Dermis microvascular lymphatic vessel endothelial cell (primary cell): ENCODE measurements around the gene TRIM13. TPM values are rescaled to one million over a fixed set of nuclear protein-coding genes. Genes with fewer than 3 reads are reported as not detected.
A peak's percentile ranks its signal among the peaks of the same experiment; 100 is the strongest.

ENCODE experiments used
- DNase-seq, 2 donors: peaks; one replicate each; pipeline versions ENCODE4 v3.0.0 to v3.0.0-alpha.2; 2010; ENCODE audit warnings: low read depth in 2 of 2
- total RNA-seq: library from RNA; depleted of rRNA; stranded (reverse); fragments of >200 nt; gene quantifications from 2 replicates; pipeline ENCODE4 v1.2.1, GENCODE V29; 2014

TRIM13 gene
- total RNA-seq, 1 donor from 2014 or later = 22.1 TPM

DNA sequence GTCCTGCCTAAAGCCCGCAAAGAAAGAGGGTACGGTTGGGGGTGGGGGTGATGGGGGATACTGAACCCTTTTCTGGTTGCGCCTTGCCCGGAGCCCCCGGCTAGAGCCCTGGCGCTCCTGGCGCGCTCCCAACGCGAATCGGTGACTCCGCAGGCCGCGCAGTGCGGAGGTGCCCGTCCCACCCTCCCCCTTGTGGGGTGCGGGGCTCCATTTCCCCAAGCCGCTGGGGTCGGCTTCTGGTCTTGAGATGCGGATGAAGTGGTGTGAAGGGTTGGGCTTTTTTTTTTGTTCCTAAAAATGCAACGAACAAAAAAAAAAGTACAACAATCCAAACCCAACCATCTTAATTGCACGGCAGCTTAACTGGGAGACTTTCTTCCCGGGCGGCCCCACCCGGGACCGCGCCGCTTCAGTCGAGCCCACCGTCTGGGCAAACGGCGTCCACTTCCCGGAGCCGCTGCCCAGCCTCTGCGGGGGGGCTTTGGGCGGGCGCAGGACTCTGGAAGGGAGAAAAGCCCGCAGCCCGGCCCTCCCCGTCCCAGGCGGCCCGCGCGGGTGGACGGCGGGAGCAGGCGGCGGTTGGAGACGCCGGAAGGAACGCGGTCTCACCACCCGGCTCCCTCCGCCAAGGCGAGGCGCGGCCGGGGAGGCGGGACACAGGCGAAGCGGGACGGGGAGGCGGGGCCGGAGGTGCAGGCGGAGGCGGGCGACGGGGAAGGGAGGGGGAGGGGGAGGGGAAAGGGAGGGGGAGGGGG, 504 bp upstream of the TRIM13 start:
- DNase-seq = peak in 1 of 2 donors; percentile 92

DNA sequence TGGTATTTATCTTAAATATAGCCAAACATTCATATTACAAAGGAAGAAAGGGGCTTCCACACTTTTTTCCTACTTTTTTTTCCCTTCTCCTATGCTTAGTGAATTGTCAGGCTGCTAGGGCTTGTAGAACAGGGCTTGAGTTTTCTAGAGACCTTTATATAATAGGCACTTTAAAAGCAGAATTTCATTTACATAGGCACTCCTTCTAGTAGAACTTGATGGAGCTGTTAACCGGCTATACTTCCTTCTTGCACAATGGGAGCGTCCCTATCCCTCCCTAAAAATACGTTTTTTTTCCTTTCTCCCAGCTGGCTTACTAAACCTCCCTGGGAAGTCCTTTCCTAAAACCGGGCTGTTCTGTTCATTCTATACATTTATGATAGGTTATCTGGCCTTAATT, 1.1 kb downstream of the TRIM13 start:
- DNase-seq = no peak

GRCh38 chr13:49998714-49999624, 2.1 kb downstream of the TRIM13 start:
- DNase-seq = no peak

- no peak for DNase-seq
These were observed 4.4 kb downstream of the TRIM13 start for GRCh38 chr13:50001287-50001686.

DNA sequence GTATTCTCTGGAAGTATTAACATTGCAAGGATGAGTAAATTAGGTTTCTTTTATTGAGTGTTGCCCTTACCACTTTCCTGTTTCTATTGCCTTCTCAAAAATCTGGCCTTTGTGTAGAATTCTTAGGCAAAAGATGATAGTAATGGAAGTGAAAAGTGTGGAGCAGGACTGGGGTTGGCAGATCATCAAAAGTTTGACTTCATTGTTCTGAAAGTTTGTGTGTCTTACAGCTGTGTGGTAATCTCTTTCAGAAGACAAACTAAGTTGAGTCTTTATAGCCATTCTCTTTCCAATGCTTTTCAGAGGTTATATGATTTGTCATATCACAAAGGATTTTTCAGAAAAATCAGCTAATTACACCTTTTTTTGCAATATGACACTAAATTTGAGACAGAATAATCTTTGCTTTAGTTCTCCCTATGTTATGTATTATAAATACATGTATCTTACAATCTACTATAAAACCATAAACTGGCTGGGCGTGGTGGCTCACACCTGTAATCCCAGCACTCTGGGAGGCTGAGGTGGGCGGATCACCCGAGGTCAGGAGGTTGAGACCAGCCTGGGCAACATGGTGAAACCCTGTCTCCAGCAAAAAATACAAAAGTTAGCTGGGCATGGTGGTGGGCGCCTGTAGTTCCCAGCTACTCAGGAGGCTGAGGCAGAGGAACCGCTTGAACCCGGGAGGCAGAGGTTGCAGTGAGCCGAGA, 9.7 kb downstream of the TRIM13 start:
- no peak for DNase-seq

- DNase-seq = no peak
These were observed 14.6 kb downstream of the TRIM13 start for GRCh38 chr13:50011461-50011860.

- DNase-seq = no peak
These were observed 15.7 kb downstream of the TRIM13 start for GRCh38 chr13:50012396-50013169.

DNA sequence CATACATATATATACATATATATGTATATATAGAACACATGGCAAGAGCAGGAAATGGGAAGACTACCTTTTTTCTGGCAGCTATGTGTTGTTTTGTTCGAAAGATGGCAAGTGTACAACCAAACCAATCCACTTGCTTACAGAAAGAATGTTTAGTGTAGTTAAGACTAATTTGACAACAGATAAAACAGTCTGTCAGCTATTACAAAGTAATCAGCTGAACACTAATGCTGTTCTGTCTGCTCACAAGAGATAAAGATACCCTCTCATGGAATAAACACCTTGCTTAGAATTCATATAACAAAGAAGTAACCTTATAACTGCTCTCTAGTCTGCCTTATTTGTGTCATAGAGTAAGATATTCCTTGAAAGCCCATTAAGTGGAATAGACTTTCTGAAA, 17.5 kb downstream of the TRIM13 start:
- DNase-seq = no peak

- peak in 1 of 2 donors; percentile 57 for DNase-seq
These were observed 18.4 kb downstream of the TRIM13 start, which contains the start of gene KCNRG for GRCh38 chr13:50015258-50015657. TSS of gene KCNRG (plus strand) at chr13:50015444. CDS start at chr13:50015494, 50 bp downstream.

- no peak for DNase-seq
These were observed 18.9 kb downstream of the TRIM13 start for GRCh38 chr13:50015750-50016149.

- DNase-seq = peak in 1 of 2 donors; percentile 43
These were observed 19.6 kb downstream of the TRIM13 start for GRCh38 chr13:50016444-50016843.

- no peak for DNase-seq
These were observed 21.0 kb downstream of the TRIM13 start for GRCh38 chr13:50017819-50018218.

GRCh38 chr13:50025436-50025835, 28.6 kb downstream of the TRIM13 start:
- DNase-seq = peak in 1 of 2 donors; percentile 35

- no peak for DNase-seq
These were observed 30.1 kb downstream of the TRIM13 start for GRCh38 chr13:50026788-50027473.

DNA sequence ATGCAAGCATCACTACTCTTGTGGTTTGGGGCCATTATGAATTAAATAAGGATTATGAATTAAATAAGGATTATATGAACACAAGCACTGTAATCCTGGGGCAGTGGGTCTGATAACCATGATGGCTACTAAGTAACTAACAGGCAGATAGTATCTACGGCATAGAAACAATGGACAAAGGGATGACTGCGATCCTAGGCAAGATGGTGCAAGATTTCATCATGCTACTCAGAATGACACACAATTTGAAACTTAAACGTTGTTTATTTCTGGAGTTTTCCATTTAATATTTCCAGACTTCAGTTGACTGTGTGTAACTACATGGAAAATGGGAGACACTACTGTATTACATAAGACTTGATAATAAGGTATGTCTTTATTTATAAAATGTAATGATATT, 33.5 kb downstream of the TRIM13 start:
- DNase-seq = no peak

- no peak for DNase-seq
These were observed 36.9 kb downstream of the TRIM13 start for GRCh38 chr13:50033725-50034124.

DNA sequence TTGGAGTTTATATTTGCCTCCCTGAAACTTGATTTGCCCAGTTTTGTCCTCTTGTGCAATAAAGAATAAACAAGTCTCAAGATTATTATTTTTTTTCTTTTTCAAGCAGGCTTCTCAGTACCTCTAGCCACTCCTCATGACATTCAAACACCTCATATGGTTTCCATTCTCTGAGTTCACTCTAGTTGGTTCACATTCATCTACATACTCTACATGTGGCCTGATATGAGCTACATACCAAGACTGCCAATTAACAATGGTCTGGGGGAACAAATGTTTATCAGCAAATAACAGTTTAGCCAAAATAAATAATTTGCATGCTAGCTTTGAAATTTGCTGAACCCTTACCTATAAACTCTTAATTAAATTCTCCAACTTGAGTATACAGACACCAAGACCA, 40.9 kb downstream of the TRIM13 start:
- DNase-seq = no peak

GRCh38 chr13:50038266-50038665, 41.4 kb downstream of the TRIM13 start:
- no peak for DNase-seq

GRCh38 chr13:50052478-50052877, 55.6 kb downstream of the TRIM13 start:
- no peak for DNase-seq

- no peak for DNase-seq
These were observed 57.0 kb downstream of the TRIM13 start for GRCh38 chr13:50053844-50054243.
